Glomerular endothelial cell (primary cell): ENCODE measurements around the gene CYB5R3. TPM values are rescaled to one million over a fixed set of nuclear protein-coding genes. Genes with fewer than 3 reads are reported as not detected.

Experiments
- DNase-seq: peaks from one replicate; pipeline ENCODE4 v3.0.0-alpha.2; 2011; ENCODE audit warnings: low read depth, low spot score; ENCODE audit errors: extremely low read depth
- total RNA-seq: library from RNA; depleted of rRNA; stranded (reverse); fragments of >200 nt; gene quantifications from 2 replicates; pipeline ENCODE4 v1.2.3, GENCODE V29; 2015

CYB5R3 gene
- 170 and 274 TPM in 2 replicates for total RNA-seq

DNA sequence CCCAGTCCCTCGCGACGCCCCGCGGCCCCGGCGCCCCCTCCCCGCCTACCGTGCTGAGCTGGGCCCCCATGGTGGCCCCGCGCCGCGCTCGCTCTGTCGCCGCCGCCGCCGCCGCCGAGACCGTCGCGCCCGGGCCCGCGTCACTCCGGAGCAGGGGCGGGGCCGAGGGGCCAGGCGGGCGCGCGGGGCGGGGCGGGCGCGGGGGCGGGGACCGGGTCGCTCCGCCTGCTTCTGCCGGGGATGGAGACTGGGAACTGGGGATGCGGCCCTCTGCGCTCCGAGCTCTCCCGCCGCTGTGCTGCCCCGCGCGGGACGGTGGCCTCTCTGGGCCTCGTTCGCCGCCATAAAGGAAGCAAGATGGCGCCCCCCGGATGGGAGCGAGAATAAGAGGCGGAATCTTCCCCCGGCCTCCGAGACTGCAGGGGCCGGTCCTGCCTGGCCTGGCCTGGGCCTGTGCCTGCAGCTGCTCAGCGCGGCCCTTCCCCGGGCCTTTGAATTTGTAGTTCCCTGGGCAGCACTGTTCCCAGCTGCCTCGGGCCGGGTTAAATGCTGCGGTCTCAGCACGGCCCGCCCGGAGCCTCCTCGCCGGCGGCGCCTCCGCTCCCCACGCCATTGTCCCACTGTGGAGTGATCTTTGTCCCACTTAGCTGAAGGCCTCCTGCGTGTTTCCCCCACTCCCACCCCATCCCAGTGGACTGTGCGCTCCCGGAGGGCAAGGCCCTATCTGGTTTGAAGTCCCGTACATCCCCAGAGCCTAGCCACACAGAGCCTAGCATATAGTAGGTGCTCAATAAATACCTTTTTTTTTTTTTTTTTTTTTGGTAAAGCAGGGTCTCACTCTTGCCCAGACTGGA is at the start of gene CYB5R3:
CYB5R3 (minus strand) TSS at position 147 of the 854 bp plus-strand sequence; CDS start at position 70, 77 bp downstream.
- no peak for DNase-seq

GRCh38 chr22:42697542-42698013 is 48.4 kb upstream of the CYB5R3 start:
- DNase-seq: no peak

DNA sequence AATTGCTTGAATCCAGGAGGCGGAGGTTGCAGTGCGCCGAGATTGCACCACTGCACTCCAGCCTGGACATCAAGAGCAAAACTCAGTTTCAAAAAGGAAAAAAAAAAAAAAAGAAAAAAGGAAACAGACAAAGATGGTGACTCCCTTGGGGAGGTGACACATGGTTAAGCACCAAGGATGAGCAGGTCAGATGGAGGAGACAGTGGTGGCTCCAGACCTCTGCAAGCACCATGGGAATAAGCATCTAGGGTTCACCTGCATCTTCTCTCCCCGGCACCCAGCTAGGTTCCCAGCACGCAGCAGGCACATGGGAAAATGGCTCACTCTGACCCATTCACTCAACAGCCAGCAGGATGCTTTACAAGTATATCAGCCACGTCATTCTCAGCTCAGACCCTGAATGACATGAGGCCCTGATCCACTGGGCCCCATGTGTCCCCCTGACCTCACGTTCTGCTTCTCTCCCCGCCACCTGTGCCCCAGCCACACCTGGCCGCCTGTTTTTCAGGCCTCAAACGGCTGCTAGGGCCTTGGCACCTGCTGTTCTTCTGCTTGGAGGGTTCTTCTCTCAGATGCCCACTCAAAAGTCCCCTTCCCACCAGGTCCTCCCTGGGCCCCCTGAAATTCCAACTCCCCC is 47.3 kb upstream of the CYB5R3 start:
- no peak for DNase-seq

GRCh38 chr22:42695294-42695693 is 46.1 kb upstream of the CYB5R3 start:
- DNase-seq: no peak

DNA sequence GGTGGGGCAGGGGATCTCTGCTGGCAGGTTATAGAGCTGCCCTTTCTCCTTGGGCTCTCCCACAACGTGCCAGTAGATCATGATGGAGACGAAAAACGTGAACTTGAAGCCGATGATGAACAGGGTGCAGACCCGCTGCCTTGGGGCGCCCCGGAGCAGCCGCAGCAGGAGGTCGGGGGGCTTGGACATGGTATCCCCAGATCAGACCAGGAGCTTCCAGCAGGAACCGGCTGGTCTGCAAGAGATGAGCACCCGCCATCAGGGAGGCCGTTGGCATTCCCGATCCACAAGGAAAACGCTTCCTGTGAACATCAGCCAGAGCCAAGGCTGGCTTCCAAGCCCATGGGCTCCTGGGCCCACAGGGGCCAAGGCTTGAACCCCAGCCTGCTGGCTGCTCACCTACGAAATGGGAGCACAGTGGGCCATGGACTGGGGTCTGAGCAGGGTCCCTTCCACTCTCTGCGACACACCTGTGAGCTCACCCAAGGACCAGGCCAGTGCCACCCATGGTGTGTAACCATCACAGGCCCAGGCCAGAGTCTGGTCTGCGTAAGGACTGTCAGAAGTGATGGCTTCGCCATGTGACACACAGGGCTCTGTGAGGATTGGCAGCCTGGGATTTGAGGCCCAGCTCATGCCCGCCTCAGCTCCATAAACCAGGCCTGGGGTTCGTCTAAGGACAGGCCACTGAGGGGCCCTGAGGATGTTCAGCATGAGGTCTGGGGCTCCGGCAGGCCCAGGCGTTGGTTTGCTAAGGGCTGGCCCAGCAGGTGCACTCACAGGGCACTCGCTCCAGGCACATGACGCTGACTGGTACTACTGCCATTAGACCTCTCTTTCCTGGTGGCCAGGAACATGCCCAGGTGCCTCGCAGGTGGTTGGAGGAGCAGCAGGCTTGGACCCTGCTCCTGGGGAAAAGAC is 44.8 kb upstream of the CYB5R3 start:
- no peak for DNase-seq

GRCh38 chr22:42693055-42693762 is 44.0 kb upstream of the CYB5R3 start:
- DNase-seq: no peak

DNA sequence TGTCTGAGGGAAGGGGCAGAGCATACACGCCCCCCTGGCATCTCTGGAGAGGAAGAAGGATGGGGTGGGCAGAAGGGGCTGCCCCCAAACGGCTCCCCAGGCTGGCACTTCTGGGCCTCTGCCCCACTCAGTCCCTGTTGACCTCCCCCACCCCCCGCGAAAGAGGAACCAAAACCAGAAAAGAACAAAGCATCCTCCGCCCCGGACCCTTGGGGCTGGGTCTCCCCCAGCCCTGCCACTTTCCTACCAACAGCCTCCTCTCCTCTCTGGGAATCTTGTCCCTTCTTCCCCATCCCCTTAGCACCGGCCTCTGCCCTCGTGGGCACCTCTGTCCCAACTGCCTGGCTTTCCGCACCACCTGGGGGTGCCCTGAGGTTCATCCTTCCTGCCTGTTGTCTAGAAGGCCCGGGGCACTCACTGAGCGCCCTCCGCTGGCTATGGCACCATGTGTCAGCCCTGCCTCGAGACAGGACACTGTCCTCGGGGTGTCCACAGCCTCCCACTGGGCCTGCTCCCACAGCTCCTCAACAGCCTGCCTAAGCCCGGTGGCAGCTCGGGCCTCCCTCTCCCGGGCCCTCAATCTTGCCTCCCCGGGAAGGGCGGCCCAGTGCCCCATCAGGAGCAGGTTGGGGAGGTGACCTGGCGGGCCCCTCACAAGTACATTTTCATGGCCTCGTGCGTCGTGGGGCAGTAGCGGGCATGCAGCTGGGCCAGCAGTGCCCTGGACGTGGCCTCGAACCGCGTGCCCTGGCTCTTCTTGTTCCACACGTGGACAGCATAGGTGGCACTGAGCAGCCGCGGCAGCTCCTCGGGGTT is 43.3 kb upstream of the CYB5R3 start:
- no peak for DNase-seq

DNA sequence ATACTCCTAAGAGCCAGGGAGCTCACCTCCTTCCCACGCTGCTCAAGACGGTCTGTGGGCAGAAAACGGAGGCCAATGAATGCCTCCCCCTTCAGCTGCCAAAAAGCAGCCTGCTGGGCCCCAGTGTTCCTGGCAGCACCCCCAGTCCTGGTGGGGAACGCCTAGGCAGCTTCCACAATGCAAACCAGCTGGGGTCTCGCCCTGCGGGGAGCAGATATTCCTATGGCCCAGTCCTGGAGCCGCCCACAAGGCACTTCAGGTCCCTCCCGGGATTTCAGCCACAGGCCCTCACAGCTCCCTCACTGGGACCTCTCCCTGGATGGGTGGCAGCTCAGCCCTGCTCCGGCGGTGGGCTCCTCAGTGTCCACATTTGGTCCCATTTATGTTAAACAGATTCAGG is 42.2 kb upstream of the CYB5R3 start:
- no peak for DNase-seq

DNA sequence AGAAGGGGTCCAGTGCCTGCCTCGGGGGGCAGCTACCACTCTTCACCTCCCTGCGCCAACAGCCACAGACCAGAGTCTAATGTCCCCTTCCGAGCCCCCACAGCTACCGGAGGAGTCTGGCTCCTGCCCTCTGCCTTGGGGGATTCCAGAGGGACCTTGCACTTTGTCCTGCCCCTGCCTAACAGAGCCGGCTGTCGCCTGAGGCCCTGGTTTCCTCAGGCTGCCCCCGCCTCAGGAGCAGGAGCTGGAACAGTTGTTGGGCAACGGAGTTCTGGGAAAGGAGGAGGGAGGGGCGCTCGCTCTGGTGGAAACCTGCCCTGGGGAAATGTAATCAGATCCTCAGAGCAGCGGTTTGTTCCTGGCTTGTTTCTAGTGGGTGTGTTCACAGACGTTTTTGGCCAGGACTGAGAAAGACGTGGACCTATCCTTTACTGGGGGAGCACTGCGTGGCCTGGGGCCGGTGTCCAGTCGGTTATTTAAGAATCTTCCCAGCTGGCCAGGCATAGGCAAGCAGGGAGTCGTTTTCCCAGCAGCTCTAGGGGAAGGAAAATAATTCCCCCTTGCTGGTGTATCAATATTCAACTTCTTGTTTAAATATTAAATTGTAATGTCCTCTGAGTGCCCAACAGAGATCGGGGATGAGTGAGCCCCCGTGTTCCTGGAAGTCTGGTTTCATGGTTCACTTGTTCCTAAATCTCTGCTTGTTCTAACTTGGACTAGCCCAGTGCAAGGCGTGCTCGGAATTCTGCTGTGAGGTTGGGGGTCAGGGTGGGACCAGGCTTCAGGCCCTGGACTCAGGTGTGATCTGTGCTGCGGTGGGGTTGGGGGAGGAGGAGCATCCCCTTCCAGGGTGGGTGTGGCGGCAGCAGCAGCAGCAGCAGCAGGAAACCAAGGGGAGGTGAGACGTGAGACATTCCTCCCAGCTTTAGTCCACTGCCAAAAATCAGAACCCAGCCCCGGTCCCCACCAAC is 39.3 kb upstream of the CYB5R3 start:
- DNase-seq: no peak

DNA sequence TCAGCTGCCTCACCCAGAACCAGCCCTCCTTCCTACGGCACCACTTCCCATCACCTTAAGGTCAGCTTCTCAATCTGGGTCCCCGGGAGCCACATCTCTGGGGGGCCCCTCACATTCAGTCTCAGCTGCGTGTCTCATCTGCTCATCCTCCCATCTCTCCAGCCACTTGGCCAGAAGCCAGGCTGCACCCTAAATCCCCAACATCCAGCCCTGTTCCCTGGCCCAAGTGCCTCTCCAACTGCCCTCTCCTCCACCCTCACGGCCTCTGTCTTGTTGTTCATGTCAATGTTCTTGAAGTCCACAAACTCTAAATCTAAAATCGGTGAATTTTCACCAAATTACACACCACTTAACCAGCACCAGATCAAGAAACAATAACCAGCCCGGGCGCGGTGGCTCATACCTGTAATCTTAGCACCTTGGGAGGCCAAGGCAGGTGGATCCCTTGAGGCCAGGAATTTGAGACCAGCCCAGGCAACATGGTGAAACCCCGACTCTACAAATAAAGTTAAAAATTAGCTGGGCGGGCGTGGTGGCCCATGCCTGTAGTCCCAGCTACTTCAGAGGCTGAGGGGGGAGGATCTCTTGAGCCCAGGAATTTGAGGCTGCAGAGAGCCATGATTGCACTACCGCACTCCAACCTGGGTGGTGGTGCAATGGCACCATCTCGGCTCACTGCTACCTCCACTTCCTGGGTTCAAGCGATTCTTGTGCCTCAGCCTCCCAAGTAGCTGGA is 37.7 kb upstream of the CYB5R3 start:
- no peak for DNase-seq

- no peak for DNase-seq
Observed at GRCh38 chr22:42685941-42686653, 36.9 kb upstream of the CYB5R3 start.

DNA sequence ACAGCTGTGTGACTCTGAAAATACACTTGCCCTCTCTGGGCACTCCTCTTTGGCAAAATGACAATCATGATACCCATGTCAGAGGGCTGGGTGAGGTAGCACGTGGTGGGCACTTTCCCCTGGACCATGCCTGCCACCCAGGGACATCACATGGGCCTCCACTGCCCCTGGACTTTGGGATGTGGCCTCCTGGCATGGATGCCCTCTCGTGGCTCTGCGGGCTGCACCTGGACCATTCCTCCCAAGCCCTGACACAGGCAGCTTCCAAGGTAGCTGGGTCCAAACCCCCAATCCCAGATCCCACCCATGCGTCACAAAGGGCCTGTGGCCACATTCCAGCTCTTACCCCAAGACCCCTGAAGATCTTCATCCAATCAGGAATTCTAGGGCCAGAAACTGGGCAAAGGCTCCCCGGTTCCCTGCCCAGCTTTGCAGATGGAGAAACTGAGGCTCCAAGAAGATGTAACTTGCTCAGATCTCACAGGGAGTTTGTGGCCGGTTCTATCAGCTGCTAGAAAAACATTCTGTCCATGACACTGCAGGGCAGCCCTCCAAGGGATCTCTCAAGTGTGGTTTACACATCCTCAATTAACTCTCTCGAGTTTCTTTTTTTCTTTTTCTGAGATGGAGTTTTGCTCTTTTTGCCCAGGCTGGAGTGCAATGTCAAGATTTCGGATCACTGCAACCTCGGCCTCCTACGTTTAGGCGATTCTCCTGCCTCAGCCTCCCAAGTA is 35.4 kb upstream of the CYB5R3 start:
- no peak for DNase-seq

DNA sequence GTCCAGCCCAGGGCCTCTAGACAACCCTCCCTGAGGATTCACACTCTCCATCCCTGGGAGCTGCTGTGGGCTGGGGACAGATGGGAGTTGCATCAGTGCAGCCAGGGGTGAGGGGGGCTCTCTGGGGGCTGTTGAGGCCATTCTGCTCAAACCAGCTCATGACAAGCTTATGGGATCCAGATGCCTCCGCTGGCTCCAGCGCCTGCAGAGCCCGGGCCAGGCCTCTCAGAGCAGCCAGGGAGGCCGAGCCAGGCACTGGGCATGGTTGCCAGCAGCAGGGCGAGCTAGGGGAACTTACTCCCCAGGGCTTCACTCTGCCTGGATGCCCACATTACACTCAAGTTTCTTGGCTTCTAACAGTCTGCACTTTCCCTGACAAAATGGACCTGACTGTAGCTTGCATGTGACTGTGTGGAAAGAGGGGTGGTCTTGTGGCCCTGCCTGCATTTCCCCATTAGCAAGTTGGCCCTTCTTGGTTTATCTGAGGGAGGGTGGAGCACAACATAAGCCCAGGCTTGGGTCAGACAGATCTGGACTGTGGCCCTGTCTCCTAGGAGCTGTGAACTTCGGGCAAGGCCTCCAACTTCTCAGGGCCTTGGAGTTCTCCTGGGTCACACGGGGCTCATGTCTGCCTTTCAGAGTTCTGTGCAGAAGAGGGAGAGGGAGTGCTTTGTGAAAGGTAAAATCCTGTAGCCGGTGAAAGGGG is 34.5 kb upstream of the CYB5R3 start:
- no peak for DNase-seq

DNA sequence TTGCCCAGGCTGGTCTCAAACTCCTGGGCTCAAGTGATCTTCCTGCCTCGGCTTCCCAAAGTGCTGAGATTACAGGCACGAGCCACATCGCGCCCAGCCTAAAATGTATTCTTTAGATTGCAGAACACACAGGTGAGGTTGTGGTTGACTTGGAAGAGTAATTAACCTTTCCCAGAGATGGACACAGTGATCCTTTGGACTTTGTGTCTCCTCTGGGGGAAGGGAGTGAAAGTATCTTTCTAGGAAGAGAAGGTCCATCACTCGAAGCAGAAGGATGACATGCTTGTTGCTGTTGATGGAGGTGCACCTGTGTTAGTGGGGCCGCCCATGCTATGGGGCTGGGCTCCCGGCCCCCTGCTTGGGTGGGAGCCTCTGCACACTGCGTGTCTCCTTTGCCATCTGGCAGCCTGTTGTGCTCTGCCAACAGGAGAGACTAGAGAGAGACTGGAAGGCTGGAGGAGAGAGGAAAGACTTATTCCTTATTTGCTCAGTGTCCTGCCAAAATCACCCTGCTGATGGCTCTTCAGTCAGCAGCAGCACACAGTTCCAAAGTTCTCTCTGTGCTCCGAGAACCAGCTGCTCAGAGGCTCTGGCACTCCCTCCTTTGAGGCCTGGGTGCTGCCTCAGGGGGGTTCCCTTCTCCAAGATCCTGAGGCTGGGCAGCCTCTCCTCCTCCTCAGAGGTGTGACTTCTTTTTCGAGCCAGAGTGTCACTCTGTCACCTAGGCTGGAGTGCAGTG is 33.1 kb upstream of the CYB5R3 start:
- DNase-seq: no peak

GRCh38 chr22:42680648-42681047 is 31.5 kb upstream of the CYB5R3 start:
- peak; percentile 94 for DNase-seq
